Natural killer cell (primary cell): ENCODE data around the gene RBM19. TPM values are rescaled to one million over a fixed set of nuclear protein-coding genes. Genes with fewer than 3 reads are reported as not detected.

Experiments
- ATAC-seq, 3 donors: fragments of 150-1000 bp in 2 of 3; fragments of 200-7000 bp in 1 of 3; cut with Tn5 transposase; 1 replicate in 1 of 3; 2 replicates in 2 of 3; pipeline ENCODE4 v1.10.0; 2021; ENCODE audit warnings: mild to moderate bottlenecking in 2 of 3, moderate library complexity in 2 of 3
- DNase-seq, 2 donors: peaks; one replicate each; pipeline versions ENCODE4 v3.0.0 to v3.0.0-alpha.2; 2013 to 2021; ENCODE audit warnings: mixed read lengths in 1 of 2
- H3K27ac ChIP-seq: one replicate; pipeline ENCODE4 v1.5.1; 2013; ENCODE audit warnings: mild to moderate bottlenecking, low read length
- H3K27me3 ChIP-seq: one replicate; pipeline ENCODE4 v1.6.1; 2013; ENCODE audit warnings: low read length; ENCODE audit not compliant: control insufficient read depth, insufficient read depth
- H3K36me3 ChIP-seq: one replicate; pipeline ENCODE4 v1.6.1; 2013; ENCODE audit warnings: low read length; ENCODE audit not compliant: control insufficient read depth, insufficient read depth
- H3K4me1 ChIP-seq: one replicate; pipeline ENCODE4 v1.6.1; 2013; ENCODE audit warnings: low read length; ENCODE audit not compliant: control insufficient read depth, insufficient read depth
- H3K4me3 ChIP-seq: one replicate; pipeline ENCODE4 v1.5.1; 2013; ENCODE audit warnings: low read length
- H3K9me3 ChIP-seq: one replicate; pipeline ENCODE4 v1.6.1; 2013; ENCODE audit warnings: low read length; ENCODE audit not compliant: control insufficient read depth, insufficient read depth
- H3K27ac Mint-ChIP-seq, 2 donors: one replicate each; pipeline ENCODE4 v1.8.0; 2022; ENCODE audit warnings: mild to moderate bottlenecking in 2 of 2, mixed read lengths in 2 of 2, moderate library complexity in 1 of 2
- H3K27me3 Mint-ChIP-seq, 2 donors: one replicate each; pipeline ENCODE4 v1.8.0; 2022; ENCODE audit warnings: low read depth in 2 of 2, mixed read lengths in 2 of 2
- H3K36me3 Mint-ChIP-seq: one replicate; pipeline ENCODE4 v1.8.0; 2022; ENCODE audit warnings: mixed read lengths
- H3K4me1 Mint-ChIP-seq, 2 donors: one replicate each; pipeline ENCODE4 v1.8.0; 2022; ENCODE audit warnings: mixed read lengths in 2 of 2
- H3K4me3 Mint-ChIP-seq: one replicate; pipeline ENCODE4 v1.8.0; 2022; ENCODE audit warnings: mild to moderate bottlenecking, moderate library complexity, mixed read lengths
- H3K9me3 Mint-ChIP-seq, 2 donors: one replicate each; pipeline ENCODE4 v1.8.0; 2022; ENCODE audit warnings: mixed read lengths in 2 of 2
- WGBS: methylation state at CpG from one replicate; pipeline ENCODE4 v1.1.7; 2013; ENCODE audit warnings: missing lambda C conversion rate; ENCODE audit not compliant: insufficient coverage; 5-methylcytosine and 5-hydroxymethylcytosine counted together
- intact Hi-C: fragments of 100-400 bp; cut with micrococcal nuclease; formaldehyde crosslinking; loops from one replicate; pipeline ENCODE4 v1.14.2; 2022
- total RNA-seq, 4 donors: library from RNA; stranded (reverse); fragments of 120-200 nt in 1 of 4; gene quantifications; one replicate each; pipeline versions ENCODE4 v1.2.3 to v1.2.4, GENCODE V29; 2013 to 2022
- TF ChIP-seq, protein P1 (sequence below): fragments of 200-600 bp; IDR thresholded peaks from one replicate; pipeline ENCODE4 v1.8.0; 2022; ENCODE audit warnings: antibody characterized with exemption

The RBM19 gene
- total RNA-seq, 3 donors from 2014 or later (not counting 1 experiment from before 2014, with no cell fraction given): 49.9 to 70.6 (median 60.9) TPM

- no peak for ATAC-seq
- Histone ChIP-seq H3K27ac (no peak overlapping the region), H3K4me3 (no peak overlapping the region), H3K27me3 (no peaks in the 10 kb centered on the region), H3K9me3 (no peaks in the 10 kb centered on the region), H3K4me1 (no peaks in the 10 kb centered on the region), H3K36me3 (peaks cover 2% of the 10 kb centered on the region)
- intact Hi-C loops: no loop called here
- DNase-seq: no peak
- no peaks in the 10 kb centered on the region for H3K27me3 Mint-ChIP-seq
- no peaks in the 10 kb centered on the region for H3K9me3 Mint-ChIP-seq
- 98% methylated on average over 4 of the region's 4 CpGs for WGBS
- H3K4me3 Mint-ChIP-seq: no peak overlapping the region
- TF ChIP-seq, protein P1, sequence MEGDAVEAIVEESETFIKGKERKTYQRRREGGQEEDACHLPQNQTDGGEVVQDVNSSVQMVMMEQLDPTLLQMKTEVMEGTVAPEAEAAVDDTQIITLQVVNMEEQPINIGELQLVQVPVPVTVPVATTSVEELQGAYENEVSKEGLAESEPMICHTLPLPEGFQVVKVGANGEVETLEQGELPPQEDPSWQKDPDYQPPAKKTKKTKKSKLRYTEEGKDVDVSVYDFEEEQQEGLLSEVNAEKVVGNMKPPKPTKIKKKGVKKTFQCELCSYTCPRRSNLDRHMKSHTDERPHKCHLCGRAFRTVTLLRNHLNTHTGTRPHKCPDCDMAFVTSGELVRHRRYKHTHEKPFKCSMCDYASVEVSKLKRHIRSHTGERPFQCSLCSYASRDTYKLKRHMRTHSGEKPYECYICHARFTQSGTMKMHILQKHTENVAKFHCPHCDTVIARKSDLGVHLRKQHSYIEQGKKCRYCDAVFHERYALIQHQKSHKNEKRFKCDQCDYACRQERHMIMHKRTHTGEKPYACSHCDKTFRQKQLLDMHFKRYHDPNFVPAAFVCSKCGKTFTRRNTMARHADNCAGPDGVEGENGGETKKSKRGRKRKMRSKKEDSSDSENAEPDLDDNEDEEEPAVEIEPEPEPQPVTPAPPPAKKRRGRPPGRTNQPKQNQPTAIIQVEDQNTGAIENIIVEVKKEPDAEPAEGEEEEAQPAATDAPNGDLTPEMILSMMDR: no peak
- peaks cover 0 to 6% of the 10 kb centered on the region in 2 donors for H3K4me1 Mint-ChIP-seq
- H3K27ac Mint-ChIP-seq: no peak overlapping the region
- no peaks in the 10 kb centered on the region for H3K36me3 Mint-ChIP-seq
These were observed 147.8 kb downstream of the RBM19 start for GRCh38 chr12:113818283-113818682.

GRCh38 chr12:113816866-113817265 lies 149.3 kb downstream of the RBM19 start:
- TF ChIP-seq, protein P1: no peak
- WGBS: 90% methylated on average over 16 of the region's 16 CpGs
- Mint-ChIP-seq H3K4me1 (peaks cover 0 to 6% of the 10 kb centered on the region in 2 donors), H3K9me3 (no peaks in the 10 kb centered on the region), H3K27ac (no peak overlapping the region), H3K27me3 (no peaks in the 10 kb centered on the region), H3K36me3 (no peaks in the 10 kb centered on the region), H3K4me3 (no peak overlapping the region)
- Histone ChIP-seq H3K9me3 (no peaks in the 10 kb centered on the region), H3K27me3 (no peaks in the 10 kb centered on the region), H3K4me3 (no peak overlapping the region), H3K4me1 (no peaks in the 10 kb centered on the region), H3K36me3 (peaks cover 1% of the 10 kb centered on the region), H3K27ac (no peak overlapping the region)
- DNase-seq (no peak), ATAC-seq (no peak)
- intact Hi-C loops: no loop called here

- TF ChIP-seq, protein P1: no peak
- peak overlapping the region in 1 of 2 donors; percentile 41 for H3K27ac Mint-ChIP-seq
- H3K4me1 Mint-ChIP-seq: peaks cover 0 to 6% of the 10 kb centered on the region in 2 donors
- no peaks in the 10 kb centered on the region for H3K9me3 Mint-ChIP-seq
- Histone ChIP-seq H3K4me3 (no peak overlapping the region), H3K9me3 (no peaks in the 10 kb centered on the region), H3K27ac (no peak overlapping the region), H3K27me3 (no peaks in the 10 kb centered on the region), H3K36me3 (no peaks in the 10 kb centered on the region), H3K4me1 (no peaks in the 10 kb centered on the region)
- no peaks in the 10 kb centered on the region for H3K27me3 Mint-ChIP-seq
- WGBS: 89% methylated on average over 5 of the region's 5 CpGs
- no peak overlapping the region for H3K4me3 Mint-ChIP-seq
- H3K36me3 Mint-ChIP-seq: no peaks in the 10 kb centered on the region
- intact Hi-C loops: no loop called here
- no peak for ATAC-seq
- no peak for DNase-seq
These were observed 151.1 kb downstream of the RBM19 start for GRCh38 chr12:113815031-113815430.

- Mint-ChIP-seq H3K4me3 (no peak overlapping the region), H3K27ac (no peak overlapping the region), H3K4me1 (peaks cover 0 to 6% of the 10 kb centered on the region in 2 donors), H3K27me3 (no peaks in the 10 kb centered on the region), H3K36me3 (no peaks in the 10 kb centered on the region), H3K9me3 (no peaks in the 10 kb centered on the region)
- intact Hi-C loops: no loop called here
- Histone ChIP-seq H3K9me3 (no peaks in the 10 kb centered on the region), H3K27me3 (no peaks in the 10 kb centered on the region), H3K36me3 (no peaks in the 10 kb centered on the region), H3K4me3 (no peak overlapping the region), H3K4me1 (no peaks in the 10 kb centered on the region), H3K27ac (no peak overlapping the region)
- TF ChIP-seq, protein P1: no peak
- WGBS: 86% methylated on average over 6 of the region's 6 CpGs
- DNase-seq (no peak), ATAC-seq (no peak)
These were observed 152.9 kb downstream of the RBM19 start for GRCh38 chr12:113813229-113813541.
